MCF 10A (cell line): ENCODE data around the gene ZNF419. TPM values are rescaled to one million over a fixed set of nuclear protein-coding genes. Genes with fewer than 3 reads are reported as not detected.
A peak's percentile ranks its signal among the peaks of the same experiment; 100 is the strongest.

Experiments
- BruUV-seq: library from RNA; stranded (reverse); fragments of 400-500 nt; replicated peaks from 2 replicates; lab custom pipeline; 2021; lab: Mats Ljungman, UMichigan
- CTCF ChIA-PET: fragments of 300-600 bp; sonication (Branson Sonifier 250); formaldehyde crosslinking; extraction: SDS; loops from one replicate; lab custom pipeline; 2021; ENCODE audit warnings: antibody characterized with exemption, inconsistent platforms; lab: Yijun Ruan, JAX
- POLR2A ChIA-PET: fragments of 300-600, 350-650 bp; sonication (Branson Sonifier 250); formaldehyde crosslinking; extraction: SDS; loops from one replicate; lab custom pipeline; 2020; ENCODE audit warnings: antibody characterized with exemption, inconsistent platforms; lab: Yijun Ruan, JAX
- DNase-seq: peaks from one replicate; pipeline ENCODE4 v3.0.0-alpha.2; 2018; ENCODE audit not compliant: unreplicated experiment
- H3K27ac Mint-ChIP-seq: one replicate; pipeline ENCODE4 v1.8.0; 2022; ENCODE audit warnings: mild to moderate bottlenecking, low read depth, mixed read lengths; ENCODE audit not compliant: unreplicated experiment
- H3K27me3 Mint-ChIP-seq: one replicate; pipeline ENCODE4 v1.8.0; 2022; ENCODE audit warnings: mixed read lengths; ENCODE audit not compliant: insufficient read depth, unreplicated experiment
- H3K36me3 Mint-ChIP-seq: one replicate; pipeline ENCODE4 v1.8.0; 2022; ENCODE audit warnings: mild to moderate bottlenecking, moderate library complexity, mixed read lengths; ENCODE audit not compliant: insufficient read depth, unreplicated experiment
- H3K4me1 Mint-ChIP-seq: one replicate; pipeline ENCODE4 v1.8.0; 2022; ENCODE audit warnings: mixed read lengths; ENCODE audit not compliant: insufficient read depth, unreplicated experiment
- H3K4me3 Mint-ChIP-seq: one replicate; pipeline ENCODE4 v1.8.0; 2022; ENCODE audit warnings: mild to moderate bottlenecking, moderate library complexity, mixed read lengths; ENCODE audit not compliant: unreplicated experiment
- H3K9me3 Mint-ChIP-seq: one replicate; pipeline ENCODE4 v1.8.0; 2022; ENCODE audit warnings: mixed read lengths; ENCODE audit not compliant: unreplicated experiment
- intact Hi-C: fragments of 100-400 bp; cut with micrococcal nuclease; formaldehyde crosslinking; loops from 2 replicates; pipeline ENCODE4 v1.14.1; 2022
- total RNA-seq: library from RNA; stranded (reverse); gene quantifications from 2 replicates; pipeline ENCODE4 v1.2.3, GENCODE V29; 2022
- TF ChIP-seq, protein P1 (sequence below): fragments of 200-600 bp; IDR thresholded peaks from one replicate; pipeline ENCODE4 v1.8.0; 2022; ENCODE audit warnings: antibody characterized with exemption, mild to moderate bottlenecking; ENCODE audit not compliant: unreplicated experiment

Gene ZNF419
- total RNA-seq, 1 experiment from 2014 or later = 19.6 TPM

DNA sequence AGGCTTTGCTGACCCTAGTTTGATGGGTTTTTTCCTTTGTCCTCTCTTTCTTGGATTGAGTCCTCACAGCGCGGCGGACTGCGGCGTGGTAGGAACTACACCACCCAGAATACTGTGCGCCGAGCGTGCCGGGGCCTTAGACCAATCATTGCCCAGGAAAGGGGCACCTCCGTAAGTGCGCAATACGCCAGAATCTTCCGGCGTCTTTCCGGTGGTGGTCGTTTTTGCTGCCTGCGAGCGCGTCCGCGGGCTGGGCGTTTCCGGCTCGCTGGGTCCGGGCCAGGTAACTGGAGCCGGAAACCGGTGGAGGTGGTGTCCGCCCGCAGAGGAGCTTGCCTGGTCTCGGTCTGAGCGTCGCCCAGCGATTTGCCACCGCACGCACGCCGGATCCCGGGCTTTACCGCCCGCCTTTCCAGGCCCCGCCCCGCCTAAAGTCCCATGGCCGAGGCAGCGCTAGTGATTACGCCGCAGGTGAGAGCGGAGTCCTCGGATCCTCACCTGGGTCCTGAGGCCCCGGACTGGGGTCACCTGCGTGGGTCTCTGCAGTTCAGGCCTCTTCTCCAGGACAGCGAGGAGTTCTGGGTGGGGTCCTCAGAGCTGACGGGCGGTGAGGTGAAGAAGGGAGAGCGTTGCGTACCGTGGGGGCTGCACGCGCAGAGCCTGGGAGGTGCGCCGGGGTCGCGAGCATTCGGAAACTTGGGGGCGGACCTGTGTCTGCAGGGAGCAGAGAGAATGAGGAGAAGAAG, 39.8 kb downstream of the ZNF419 start, which contains the start of gene ZNF549:
TSS of gene ZNF549 (plus strand) at position 221 of the 746 bp plus-strand sequence. CDS start at position 439, 218 bp downstream.
- peaks cover 6% of the 10 kb centered on the region for H3K36me3 Mint-ChIP-seq
- H3K4me3 Mint-ChIP-seq = peak within 1 kb of the TSS; percentile 92
- intact Hi-C loops = loop anchor here (1.0 kb wide), 1 partner anchor 40 kb away; the partner anchor contains the start of gene ZNF419
- peak; percentile 93 for DNase-seq
- H3K4me1 Mint-ChIP-seq = peaks cover 17% of the 10 kb centered on the region
- CTCF ChIA-PET = interaction anchor here (0.9 kb wide), 1 partner anchor 425 kb away, joined by 3 read pairs; no protein-coding TSS in a partner anchor
- H3K9me3 Mint-ChIP-seq = peaks cover 21% of the 10 kb centered on the region
- TF ChIP-seq, protein P1, sequence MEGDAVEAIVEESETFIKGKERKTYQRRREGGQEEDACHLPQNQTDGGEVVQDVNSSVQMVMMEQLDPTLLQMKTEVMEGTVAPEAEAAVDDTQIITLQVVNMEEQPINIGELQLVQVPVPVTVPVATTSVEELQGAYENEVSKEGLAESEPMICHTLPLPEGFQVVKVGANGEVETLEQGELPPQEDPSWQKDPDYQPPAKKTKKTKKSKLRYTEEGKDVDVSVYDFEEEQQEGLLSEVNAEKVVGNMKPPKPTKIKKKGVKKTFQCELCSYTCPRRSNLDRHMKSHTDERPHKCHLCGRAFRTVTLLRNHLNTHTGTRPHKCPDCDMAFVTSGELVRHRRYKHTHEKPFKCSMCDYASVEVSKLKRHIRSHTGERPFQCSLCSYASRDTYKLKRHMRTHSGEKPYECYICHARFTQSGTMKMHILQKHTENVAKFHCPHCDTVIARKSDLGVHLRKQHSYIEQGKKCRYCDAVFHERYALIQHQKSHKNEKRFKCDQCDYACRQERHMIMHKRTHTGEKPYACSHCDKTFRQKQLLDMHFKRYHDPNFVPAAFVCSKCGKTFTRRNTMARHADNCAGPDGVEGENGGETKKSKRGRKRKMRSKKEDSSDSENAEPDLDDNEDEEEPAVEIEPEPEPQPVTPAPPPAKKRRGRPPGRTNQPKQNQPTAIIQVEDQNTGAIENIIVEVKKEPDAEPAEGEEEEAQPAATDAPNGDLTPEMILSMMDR = no peak
- BruUV-seq = TSS peak; percentile 29
- POLR2A ChIA-PET = interaction anchor here (0.7 to 1.3 kb wide), 4 partner anchors 9 to 292 kb away, joined by 3 to 4 read pairs (median 3); partner anchors contain the start of gene ZNF551
- H3K27ac Mint-ChIP-seq = peak within 1 kb of the TSS; percentile 74
- H3K27me3 Mint-ChIP-seq = no peaks in the 10 kb centered on the region

DNA sequence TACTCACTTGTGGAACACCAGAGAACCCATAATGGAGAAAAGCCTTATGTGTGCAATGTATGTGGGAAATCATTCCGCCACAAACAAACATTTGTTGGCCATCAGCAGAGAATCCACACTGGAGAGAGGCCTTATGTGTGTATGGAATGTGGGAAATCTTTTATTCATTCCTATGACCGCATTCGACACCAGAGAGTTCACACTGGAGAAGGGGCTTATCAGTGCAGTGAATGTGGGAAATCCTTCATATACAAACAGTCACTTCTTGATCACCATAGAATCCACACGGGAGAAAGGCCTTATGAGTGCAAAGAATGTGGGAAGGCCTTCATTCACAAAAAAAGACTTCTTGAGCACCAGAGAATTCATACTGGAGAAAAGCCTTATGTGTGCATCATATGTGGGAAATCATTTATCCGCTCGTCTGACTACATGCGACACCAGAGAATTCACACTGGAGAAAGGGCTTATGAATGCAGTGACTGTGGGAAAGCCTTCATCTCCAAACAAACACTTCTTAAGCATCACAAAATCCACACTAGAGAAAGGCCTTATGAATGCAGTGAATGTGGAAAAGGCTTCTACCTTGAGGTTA, 50.5 kb downstream of the ZNF419 start:
- CTCF ChIA-PET = no interaction called here
- TF ChIP-seq, protein P1 = no peak
- DNase-seq = no peak
- peaks cover 83% of the 10 kb centered on the region for H3K36me3 Mint-ChIP-seq
- intact Hi-C loops = no loop called here
- POLR2A ChIA-PET = no interaction called here
- no peaks in the 10 kb centered on the region for H3K4me1 Mint-ChIP-seq
- no peak overlapping the region for H3K27ac Mint-ChIP-seq
- H3K4me3 Mint-ChIP-seq = no peak overlapping the region
- no peaks in the 10 kb centered on the region for H3K27me3 Mint-ChIP-seq
- H3K9me3 Mint-ChIP-seq = peaks cover 45% of the 10 kb centered on the region
- BruUV-seq = no TSS peak

Other genes with a start within 250 kb of the ZNF419 start
- gene ZNF805, start 247.1 kb upstream of the ZNF419 start, total RNA-seq = 11.8 and 12.2 TPM in 2 replicates
- gene ZNF460, start 207.3 kb upstream of the ZNF419 start, total RNA-seq = 72.5 and 95.5 TPM in 2 replicates
- gene ZNF543, start 167.3 kb upstream of the ZNF419 start, total RNA-seq = 9.2 and 10.8 TPM in 2 replicates
- gene ZNF304, start 136.5 kb upstream of the ZNF419 start, total RNA-seq = 7.0 and 9.9 TPM in 2 replicates
- gene TRAPPC2B, start 124.2 kb upstream of the ZNF419 start, total RNA-seq = 6.3 and 9.8 TPM in 2 replicates
- gene ZNF547, start 124.2 kb upstream of the ZNF419 start, total RNA-seq = 3.7 and 4.3 TPM in 2 replicates
- 23.7 and 40.1 TPM in 2 replicates for gene ZNF548, start 97.9 kb upstream of the ZNF419 start, total RNA-seq
- 7.8 and 8.3 TPM in 2 replicates for gene ZNF17, start 76.6 kb upstream of the ZNF419 start, total RNA-seq
- gene ZNF749, start 52.4 kb upstream of the ZNF419 start, total RNA-seq = 19.1 and 21.2 TPM in 2 replicates
- 0.47 TPM in 2 replicates for gene VN1R1, start 30.6 kb upstream of the ZNF419 start, total RNA-seq
- gene ZNF772, start 10.2 kb upstream of the ZNF419 start, total RNA-seq = 9.9 and 10.9 TPM in 2 replicates
- 11.2 and 12.4 TPM in 2 replicates for gene ZNF773, start 12.2 kb downstream of the ZNF419 start, total RNA-seq
- gene ZNF549, start 39.6 kb downstream of the ZNF419 start, total RNA-seq = 3.9 and 5.3 TPM in 2 replicates
- 14.3 and 17.6 TPM in 2 replicates for gene ZNF550, start 72.1 kb downstream of the ZNF419 start, total RNA-seq
- 5.0 and 5.6 TPM in 2 replicates for gene ZNF416, start 91.2 kb downstream of the ZNF419 start, total RNA-seq
- not detected in 2 replicates for gene ZIK1, start 96.4 kb downstream of the ZNF419 start, total RNA-seq
- 2.4 and 2.8 TPM in 2 replicates for gene ZNF530, start 112.1 kb downstream of the ZNF419 start, total RNA-seq
- 16.4 and 18.8 TPM in 2 replicates for gene ZNF134, start 126.5 kb downstream of the ZNF419 start, total RNA-seq
- 5.7 and 11.4 TPM in 2 replicates for gene ZNF211, start 145.4 kb downstream of the ZNF419 start, total RNA-seq
- not detected in 2 replicates for gene ZSCAN4, start 181.2 kb downstream of the ZNF419 start, total RNA-seq
- gene ZNF551, start 194.2 kb downstream of the ZNF419 start, total RNA-seq = 5.8 and 6.8 TPM in 2 replicates
- gene ZNF154, start 221.5 kb downstream of the ZNF419 start, total RNA-seq = not detected in 2 replicates
- gene ZNF671, start 239.9 kb downstream of the ZNF419 start, total RNA-seq = 1.9 TPM in 2 replicates